ENCODE data around the gene ZNF43.
A peak's percentile ranks its signal among the peaks of the same experiment; 100 is the strongest.

The ZNF43 gene

DNA sequence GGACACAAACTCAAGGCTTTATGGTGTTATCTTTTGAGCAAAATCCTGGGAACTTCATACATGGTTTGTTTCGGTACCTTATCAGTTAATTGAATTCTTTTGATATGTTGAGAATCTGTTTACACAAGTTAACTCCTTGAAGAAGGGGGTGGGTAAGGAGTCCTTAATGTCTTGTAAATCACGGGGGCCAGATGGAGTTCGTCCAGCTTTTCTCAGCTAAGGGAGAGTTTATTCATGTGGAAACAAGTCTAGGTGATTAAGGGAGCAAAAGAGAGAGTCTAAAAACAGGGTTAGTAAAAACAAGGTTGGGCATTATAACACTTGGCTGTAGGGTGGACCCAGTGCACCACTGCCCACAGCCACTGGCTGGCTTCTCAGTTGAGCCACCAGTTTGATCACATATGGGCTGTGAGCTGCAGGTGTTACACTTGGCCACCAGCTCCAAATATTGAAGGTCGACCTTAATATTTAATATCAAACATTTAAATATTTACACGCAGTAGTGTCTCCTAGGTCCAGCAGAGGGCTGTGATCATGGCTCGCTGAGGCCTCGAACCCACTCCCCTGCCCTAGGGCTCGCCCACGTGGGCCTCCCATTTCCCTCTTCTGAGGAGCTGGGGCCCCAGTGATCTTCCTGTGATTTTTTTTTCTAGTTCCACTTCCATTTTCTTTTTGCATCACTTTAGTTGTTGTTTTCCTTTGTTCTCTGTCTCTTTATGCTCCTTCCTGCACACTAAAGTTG, 21.0 kb upstream of the ZNF43 start:
- Histone ChIP-seq H3K27me3 (ENCODE audit: control insufficient read depth in 1 of 2, insufficient read depth in 1 of 2, low read length in 2 of 2) (no peaks in the 10 kb centered on the region), H3K4ac (ENCODE audit: low read depth in 1 of 2, low read length in 2 of 2) (no peak overlapping the region), H3K36me3 (ENCODE audit: control insufficient read depth in 1 of 2, insufficient read depth in 2 of 2, low read depth in 1 of 2, low read length in 2 of 2) (no peaks in the 10 kb centered on the region), H2AK5ac (ENCODE audit: low read length, severe bottlenecking) (no peak overlapping the region), H4K91ac (ENCODE audit: low read length) (no peak overlapping the region), H3K18ac (ENCODE audit: low read depth in 1 of 2, low read length in 2 of 2) (no peak overlapping the region), H3K27ac (ENCODE audit: low read length, poor library complexity, severe bottlenecking) (no peak overlapping the region), H4K8ac (ENCODE audit: low read length) (no peak overlapping the region), H2AFZ (ENCODE audit: low read depth, low read length) (no peak overlapping the region), H3K4me2 (ENCODE audit: low read length, poor library complexity, severe bottlenecking) (no peak overlapping the region), H2BK12ac (ENCODE audit: low read length in 2 of 2) (no peak overlapping the region), H3K4me1 (ENCODE audit: control insufficient read depth, insufficient read depth, low read depth, low read length) (no peaks in the 10 kb centered on the region), H3K9ac (ENCODE audit: low read length) (no peak overlapping the region), H3K4me3 (ENCODE audit: insufficient read depth in 1 of 2, low read depth in 1 of 2, low read length in 2 of 2) (no peak overlapping the region), H3K79me1 (replicated peaks; ENCODE audit: low read length, poor library complexity, severe bottlenecking) (no peaks in the 10 kb centered on the region), H3K9me3 (ENCODE audit: control insufficient read depth, low read length) (peaks cover 15% of the 10 kb centered on the region), H2BK5ac (ENCODE audit: low read depth, low read length, poor library complexity, severe bottlenecking) (no peak overlapping the region), H3K23ac (ENCODE audit: low read length in 2 of 2) (no peak overlapping the region), H2BK120ac (ENCODE audit: low read depth, low read length) (no peak overlapping the region), H3K14ac (ENCODE audit: low read length in 2 of 2) (no peak overlapping the region), H2BK15ac (ENCODE audit: low read depth, poor library complexity, severe bottlenecking) (no peak overlapping the region)
- 38% methylated on average over 9 of the region's 9 CpGs for WGBS
- DNase-seq: no peak

- no peak overlapping the region for H3K23ac ChIP-seq (ENCODE audit: low read length in 2 of 2)
- H3K36me3 ChIP-seq (ENCODE audit: control insufficient read depth in 1 of 2, insufficient read depth in 2 of 2, low read depth in 1 of 2, low read length in 2 of 2): peaks cover 13 to 26% of the 10 kb centered on the region in 2 experiments
- peaks cover 9% of the 10 kb centered on the region for H3K79me1 ChIP-seq (replicated peaks; ENCODE audit: low read length, poor library complexity, severe bottlenecking)
- no peaks in the 10 kb centered on the region for H3K27me3 ChIP-seq (ENCODE audit: control insufficient read depth in 1 of 2, insufficient read depth in 1 of 2, low read length in 2 of 2)
- peak; percentile 97 for DNase-seq
- H3K4ac ChIP-seq (ENCODE audit: low read depth in 1 of 2, low read length in 2 of 2): peak overlapping the region in 1 of 2 experiments; percentile 34
- peak overlapping the region; percentile 31 for H4K91ac ChIP-seq (ENCODE audit: low read length)
- peak overlapping the region; percentile 82 for H3K4me2 ChIP-seq (ENCODE audit: low read length, poor library complexity, severe bottlenecking)
- H3K27ac ChIP-seq (ENCODE audit: low read length, poor library complexity, severe bottlenecking): peak overlapping the region; percentile 76
- H2BK15ac ChIP-seq (ENCODE audit: low read depth, poor library complexity, severe bottlenecking): no peak overlapping the region
- no peak overlapping the region for H2BK5ac ChIP-seq (ENCODE audit: low read depth, low read length, poor library complexity, severe bottlenecking)
- H2BK120ac ChIP-seq (ENCODE audit: low read depth, low read length): no peak overlapping the region
- peak overlapping the region; percentile 61 to 90 for H3K18ac ChIP-seq (ENCODE audit: low read depth in 1 of 2, low read length in 2 of 2)
- H3K4me1 ChIP-seq (ENCODE audit: control insufficient read depth, insufficient read depth, low read depth, low read length): peaks cover 2% of the 10 kb centered on the region
- H2AK5ac ChIP-seq (ENCODE audit: low read length, severe bottlenecking): no peak overlapping the region
- no peaks in the 10 kb centered on the region for H3K9me3 ChIP-seq (ENCODE audit: control insufficient read depth, low read length)
- H3K14ac ChIP-seq (ENCODE audit: low read length in 2 of 2): no peak overlapping the region
- no peak overlapping the region for H2BK12ac ChIP-seq (ENCODE audit: low read length in 2 of 2)
- H2AFZ ChIP-seq (ENCODE audit: low read depth, low read length): peak overlapping the region; percentile 99
- peak overlapping the region; percentile 92 to 94 for H3K4me3 ChIP-seq (ENCODE audit: insufficient read depth in 1 of 2, low read depth in 1 of 2, low read length in 2 of 2)
- WGBS: under 1% methylated on average over 43 of the region's 44 CpGs
- peak overlapping the region; percentile 45 for H4K8ac ChIP-seq (ENCODE audit: low read length)
- H3K9ac ChIP-seq (ENCODE audit: low read length): peak overlapping the region; percentile 91
Observed at GRCh38 chr19:21851596-21852345, 15.8 kb upstream of the ZNF43 start.

DNA sequence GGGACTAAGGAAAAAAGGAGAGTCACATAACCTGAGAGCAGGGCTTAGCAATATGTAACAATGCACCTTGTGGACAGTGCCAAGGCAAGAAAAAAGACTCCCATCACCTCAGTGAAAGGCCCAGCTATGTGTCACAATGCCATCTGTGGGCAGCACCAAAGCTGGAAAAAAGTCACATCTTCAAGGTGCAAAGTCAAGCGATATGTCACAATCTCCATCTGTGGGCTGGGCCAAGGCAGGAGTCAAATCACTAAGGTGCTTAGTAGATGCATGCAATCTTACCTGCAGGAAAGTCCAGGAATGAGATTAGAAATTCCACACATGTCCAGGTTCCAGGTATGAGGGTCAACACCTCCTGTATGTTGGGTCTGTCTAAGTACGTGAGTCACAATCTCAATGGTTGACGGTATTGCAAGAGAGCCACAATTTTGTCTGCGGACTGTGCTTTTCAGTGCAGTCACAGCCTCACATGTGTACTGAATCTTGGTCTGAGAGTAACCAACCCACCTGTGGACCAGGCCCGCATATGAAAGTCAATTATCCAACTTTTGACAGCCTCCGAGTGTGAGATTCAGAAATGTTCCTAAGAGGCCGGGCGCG, 14.8 kb upstream of the ZNF43 start:
- Histone ChIP-seq H3K79me1 (replicated peaks; ENCODE audit: low read length, poor library complexity, severe bottlenecking) (peaks cover 18% of the 10 kb centered on the region), H3K4me1 (ENCODE audit: control insufficient read depth, insufficient read depth, low read depth, low read length) (peaks cover 2% of the 10 kb centered on the region), H4K91ac (ENCODE audit: low read length) (no peak overlapping the region), H2AFZ (ENCODE audit: low read depth, low read length) (no peak overlapping the region), H3K27ac (ENCODE audit: low read length, poor library complexity, severe bottlenecking) (no peak overlapping the region), H3K14ac (ENCODE audit: low read length in 2 of 2) (peak overlapping the region in 1 of 2 experiments; percentile 1), H2BK15ac (ENCODE audit: low read depth, poor library complexity, severe bottlenecking) (no peak overlapping the region), H3K4ac (ENCODE audit: low read depth in 1 of 2, low read length in 2 of 2) (no peak overlapping the region), H3K4me3 (ENCODE audit: insufficient read depth in 1 of 2, low read depth in 1 of 2, low read length in 2 of 2) (peak overlapping the region in 1 of 2 experiments; percentile 92), H3K36me3 (ENCODE audit: control insufficient read depth in 1 of 2, insufficient read depth in 2 of 2, low read depth in 1 of 2, low read length in 2 of 2) (peaks cover 20 to 33% of the 10 kb centered on the region in 2 experiments), H3K9me3 (ENCODE audit: control insufficient read depth, low read length) (no peaks in the 10 kb centered on the region), H2BK120ac (ENCODE audit: low read depth, low read length) (no peak overlapping the region), H2BK12ac (ENCODE audit: low read length in 2 of 2) (no peak overlapping the region), H3K27me3 (ENCODE audit: control insufficient read depth in 1 of 2, insufficient read depth in 1 of 2, low read length in 2 of 2) (no peaks in the 10 kb centered on the region), H3K4me2 (ENCODE audit: low read length, poor library complexity, severe bottlenecking) (peak overlapping the region; percentile 82), H3K23ac (ENCODE audit: low read length in 2 of 2) (no peak overlapping the region), H3K18ac (ENCODE audit: low read depth in 1 of 2, low read length in 2 of 2) (no peak overlapping the region), H2AK5ac (ENCODE audit: low read length, severe bottlenecking) (no peak overlapping the region), H4K8ac (ENCODE audit: low read length) (no peak overlapping the region), H3K9ac (ENCODE audit: low read length) (peak overlapping the region; percentile 91), H2BK5ac (ENCODE audit: low read depth, low read length, poor library complexity, severe bottlenecking) (no peak overlapping the region)
- WGBS: 79% methylated on average over 9 of the region's 9 CpGs
- no peak for DNase-seq

DNA sequence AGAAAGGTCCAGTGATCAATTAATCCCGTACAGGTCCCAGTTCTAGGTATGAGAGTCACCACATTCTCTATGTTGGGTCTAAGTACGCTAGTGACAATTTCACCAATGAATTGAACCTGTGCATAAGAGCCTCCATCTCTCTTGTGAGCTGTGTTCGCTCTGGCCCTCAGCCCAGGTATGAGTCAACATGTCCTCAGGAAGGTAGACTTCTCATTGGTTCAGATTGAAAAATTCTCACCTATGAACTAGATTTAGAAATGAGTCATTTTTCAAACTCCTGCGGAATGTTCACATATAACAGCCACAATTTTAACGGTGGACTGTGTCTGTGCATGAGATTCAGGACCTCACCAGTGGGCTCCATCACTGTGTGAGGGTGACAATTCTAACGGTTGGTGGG, 12.7 kb upstream of the ZNF43 start:
- DNase-seq: no peak
- Histone ChIP-seq H3K23ac (ENCODE audit: low read length in 2 of 2) (no peak overlapping the region), H3K9ac (ENCODE audit: low read length) (no peak overlapping the region), H3K4me3 (ENCODE audit: insufficient read depth in 1 of 2, low read depth in 1 of 2, low read length in 2 of 2) (no peak overlapping the region), H2BK5ac (ENCODE audit: low read depth, low read length, poor library complexity, severe bottlenecking) (no peak overlapping the region), H2AK5ac (ENCODE audit: low read length, severe bottlenecking) (no peak overlapping the region), H3K4me2 (ENCODE audit: low read length, poor library complexity, severe bottlenecking) (no peak overlapping the region), H2BK15ac (ENCODE audit: low read depth, poor library complexity, severe bottlenecking) (no peak overlapping the region), H3K27me3 (ENCODE audit: control insufficient read depth in 1 of 2, insufficient read depth in 1 of 2, low read length in 2 of 2) (no peaks in the 10 kb centered on the region), H3K18ac (ENCODE audit: low read depth in 1 of 2, low read length in 2 of 2) (no peak overlapping the region), H2BK12ac (ENCODE audit: low read length in 2 of 2) (no peak overlapping the region), H2AFZ (ENCODE audit: low read depth, low read length) (no peak overlapping the region), H3K9me3 (ENCODE audit: control insufficient read depth, low read length) (no peaks in the 10 kb centered on the region), H3K4ac (ENCODE audit: low read depth in 1 of 2, low read length in 2 of 2) (no peak overlapping the region), H3K4me1 (ENCODE audit: control insufficient read depth, insufficient read depth, low read depth, low read length) (peaks cover 2% of the 10 kb centered on the region), H4K91ac (ENCODE audit: low read length) (no peak overlapping the region), H3K36me3 (ENCODE audit: control insufficient read depth in 1 of 2, insufficient read depth in 2 of 2, low read depth in 1 of 2, low read length in 2 of 2) (peaks cover 34 to 46% of the 10 kb centered on the region in 2 experiments), H3K14ac (ENCODE audit: low read length in 2 of 2) (no peak overlapping the region), H3K27ac (ENCODE audit: low read length, poor library complexity, severe bottlenecking) (no peak overlapping the region), H3K79me1 (replicated peaks; ENCODE audit: low read length, poor library complexity, severe bottlenecking) (peaks cover 26% of the 10 kb centered on the region), H4K8ac (ENCODE audit: low read length) (no peak overlapping the region), H2BK120ac (ENCODE audit: low read depth, low read length) (no peak overlapping the region)
- 92% methylated on average over 5 of the region's 6 CpGs for WGBS

Data from mesenchymal stem cell (in vitro differentiated cells and primary cell).